ENCODE data around the gene OLFML2A.

DNA sequence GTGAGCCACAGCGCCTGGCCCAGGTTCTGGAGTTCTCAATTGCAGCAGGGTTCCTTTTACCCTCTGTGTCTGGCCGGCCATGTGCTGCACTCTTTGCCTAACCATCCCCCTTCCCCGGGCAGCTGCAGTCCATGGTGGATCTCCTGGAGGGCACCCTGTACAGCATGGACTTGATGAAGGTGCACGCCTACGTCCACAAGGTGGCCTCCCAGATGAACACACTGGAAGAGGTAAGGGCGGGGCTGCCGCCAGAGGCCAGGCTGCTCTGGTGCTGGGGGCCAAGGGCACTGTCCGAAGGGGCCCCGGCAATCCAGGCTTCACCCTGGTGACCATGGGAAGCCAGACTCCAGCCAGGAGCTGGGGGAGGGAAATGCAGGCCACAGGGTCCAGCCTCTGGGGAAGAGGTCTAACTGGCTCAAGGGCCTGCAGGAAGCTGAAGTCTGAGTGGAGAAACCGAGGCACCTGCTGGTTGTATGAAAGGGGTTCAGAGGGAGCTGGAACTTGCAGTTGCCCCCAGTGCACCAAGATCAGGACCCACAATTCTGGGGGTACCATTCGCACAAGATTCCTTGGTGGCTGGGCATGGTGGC lies 18.1 kb downstream of the OLFML2A start:
- TF ChIP-seq, protein P1, sequence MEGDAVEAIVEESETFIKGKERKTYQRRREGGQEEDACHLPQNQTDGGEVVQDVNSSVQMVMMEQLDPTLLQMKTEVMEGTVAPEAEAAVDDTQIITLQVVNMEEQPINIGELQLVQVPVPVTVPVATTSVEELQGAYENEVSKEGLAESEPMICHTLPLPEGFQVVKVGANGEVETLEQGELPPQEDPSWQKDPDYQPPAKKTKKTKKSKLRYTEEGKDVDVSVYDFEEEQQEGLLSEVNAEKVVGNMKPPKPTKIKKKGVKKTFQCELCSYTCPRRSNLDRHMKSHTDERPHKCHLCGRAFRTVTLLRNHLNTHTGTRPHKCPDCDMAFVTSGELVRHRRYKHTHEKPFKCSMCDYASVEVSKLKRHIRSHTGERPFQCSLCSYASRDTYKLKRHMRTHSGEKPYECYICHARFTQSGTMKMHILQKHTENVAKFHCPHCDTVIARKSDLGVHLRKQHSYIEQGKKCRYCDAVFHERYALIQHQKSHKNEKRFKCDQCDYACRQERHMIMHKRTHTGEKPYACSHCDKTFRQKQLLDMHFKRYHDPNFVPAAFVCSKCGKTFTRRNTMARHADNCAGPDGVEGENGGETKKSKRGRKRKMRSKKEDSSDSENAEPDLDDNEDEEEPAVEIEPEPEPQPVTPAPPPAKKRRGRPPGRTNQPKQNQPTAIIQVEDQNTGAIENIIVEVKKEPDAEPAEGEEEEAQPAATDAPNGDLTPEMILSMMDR (IDR thresholded peaks at IDR 0.05; ENCODE audit: poor library complexity, severe bottlenecking): no peak
- no peak for TF ChIP-seq EZH2 (IDR thresholded peaks at IDR 0.05; ENCODE audit: borderline replicate concordance, insufficient read depth, low read length, poor library complexity, severe bottlenecking)

Measured in neural cell (in vitro differentiated cells).